Ovary (tissue), 9 donors: ENCODE data around the gene MYO1A. TPM values are rescaled to one million over a fixed set of nuclear protein-coding genes. Genes with fewer than 3 reads are reported as not detected.
A peak's percentile ranks its signal among the peaks of the same experiment; 100 is the strongest.

Experiments used
- DNase-seq, 5 donors: peaks; one replicate each; pipeline ENCODE4 v3.0.0-alpha.2; 2019 to 2020
- H3K27ac ChIP-seq, 2 donors: fragments of 200-600 bp; one replicate each; pipeline versions ENCODE4 v1.5.1 to v1.8.0; 2019 to 2022
- H3K27me3 ChIP-seq: fragments of 200-600 bp; one replicate; pipeline ENCODE4 v1.8.0; 2022
- H3K36me3 ChIP-seq: fragments of 200-600 bp; sonication (generic); one replicate; pipeline ENCODE4 v1.5.1; 2019
- H3K4me1 ChIP-seq: one replicate; pipeline ENCODE4 v1.8.1; 2013; ENCODE audit warnings: mild to moderate bottlenecking, moderate library complexity; ENCODE audit not compliant: insufficient read depth
- H3K4me3 ChIP-seq: fragments of 200-600 bp; sonication (generic); one replicate; pipeline ENCODE4 v1.5.1; 2017
- H3K9me3 ChIP-seq, 2 donors: fragments of 200-600 bp in 1 of 2; sonication (generic) in 1 of 2; one replicate each; pipeline versions ENCODE4 v1.5.1 to v1.8.1; 2013 to 2019; ENCODE audit warnings: mild to moderate bottlenecking in 1 of 2, moderate library complexity in 1 of 2
- EP300 ChIP-seq: sonication (generic); formaldehyde crosslinking; IDR thresholded peaks from one replicate; pipeline ENCODE4 v1.6.1; 2017; ENCODE audit warnings: antibody characterized with exemption
- POLR2A ChIP-seq: fragments of 450-650 bp; IDR thresholded peaks from one replicate; pipeline ENCODE4 v1.6.1; 2017; ENCODE audit warnings: antibody characterized with exemption, mild to moderate bottlenecking, moderate library complexity
- WGBS, 3 donors: extraction: QIAGEN DNeasy Blood & Tissue Kit in 1 of 3; methylation state at CpG; one replicate each; pipeline versions ENCODE4 v1.1.5 to v1.1.7; 2013 to 2017; 5-methylcytosine and 5-hydroxymethylcytosine counted together
- intact Hi-C, 4 donors: fragments of 100-400 bp; cut with DNase I; formaldehyde crosslinking; loops; one replicate each; pipeline versions ENCODE4 v1.11.0 to v1.15.1; 2022 to 2023
- polyA plus RNA-seq, 2 donors: library from polyadenylated mRNA; stranded (reverse); fragments of 200-250 nt in 1 of 2; fragments of 350-450 nt in 1 of 2; fragmentation: Illumina TruSeq in 1 of 2; extraction: RNeasy Lipid Tissue Mini Kit (QIAGEN cat#74804) in 1 of 2; gene quantifications; one replicate each; pipeline ENCODE4 v1.2.3, GENCODE V29; 2013 to 2014
- total RNA-seq, 7 donors: library from RNA; depleted of rRNA in 2 of 7; stranded (reverse); fragments of >200 nt in 2 of 7; fragmentation: NEBNext Ultra II Directional in 3 of 7; extraction: Animal tissue kit (Norgen Biotek cat#: 25700) in 3 of 7; gene quantifications; one replicate each; pipeline versions ENCODE4 v1.1.0 to v1.2.4, GENCODE V29; 2016 to 2023
- TF ChIP-seq, protein P1 (sequence below), 3 donors: fragments of 450-650 bp in 2 of 3; fragments of 200-600 bp in 1 of 3; IDR thresholded peaks; one replicate each; pipeline versions ENCODE4 v1.5.1 to v1.8.0; 2016 to 2022; ENCODE audit warnings: antibody characterized with exemption in 3 of 3, mild to moderate bottlenecking in 1 of 3
- donor health status: DM: no; HTN: no; CAD: no; lungs with moderate emphysema.
- donor health status: DM: no; HTN: no; CAD: no.
- donor health status: Bipolar disorder and iron deficiency.
- donor health status: DM: yes; HTN: yes; CAD: no.
- donor health status: DM: no; HTN: no; CAD: no.
- donor health status: DM: yes; HTN: yes; CAD: no.

The MYO1A gene
- total and polyA plus RNA-seq, 9 donors: 0.08 to 2.6 (median 0.23) TPM; not detected in 2

DNA sequence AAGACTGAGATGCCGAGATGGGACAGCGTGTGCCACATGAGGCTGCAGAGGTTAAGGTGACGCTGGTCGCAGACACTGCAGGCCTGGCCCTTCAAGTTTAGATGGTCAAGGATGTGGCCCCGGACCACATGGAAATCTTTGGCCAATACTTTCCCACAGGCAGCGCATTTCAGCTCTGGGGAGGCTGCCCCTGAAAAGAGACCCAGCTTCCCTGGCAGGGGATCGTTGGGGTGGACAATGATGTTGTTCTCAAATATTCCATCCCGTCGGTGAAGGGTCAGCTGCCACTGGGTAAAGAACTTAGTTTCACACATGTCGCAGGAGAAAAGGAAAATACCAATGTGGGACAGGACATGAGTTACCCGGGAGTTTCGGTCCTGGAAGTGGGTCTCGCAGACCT is 46.5 kb downstream of the MYO1A start:
- TF ChIP-seq, protein P1, sequence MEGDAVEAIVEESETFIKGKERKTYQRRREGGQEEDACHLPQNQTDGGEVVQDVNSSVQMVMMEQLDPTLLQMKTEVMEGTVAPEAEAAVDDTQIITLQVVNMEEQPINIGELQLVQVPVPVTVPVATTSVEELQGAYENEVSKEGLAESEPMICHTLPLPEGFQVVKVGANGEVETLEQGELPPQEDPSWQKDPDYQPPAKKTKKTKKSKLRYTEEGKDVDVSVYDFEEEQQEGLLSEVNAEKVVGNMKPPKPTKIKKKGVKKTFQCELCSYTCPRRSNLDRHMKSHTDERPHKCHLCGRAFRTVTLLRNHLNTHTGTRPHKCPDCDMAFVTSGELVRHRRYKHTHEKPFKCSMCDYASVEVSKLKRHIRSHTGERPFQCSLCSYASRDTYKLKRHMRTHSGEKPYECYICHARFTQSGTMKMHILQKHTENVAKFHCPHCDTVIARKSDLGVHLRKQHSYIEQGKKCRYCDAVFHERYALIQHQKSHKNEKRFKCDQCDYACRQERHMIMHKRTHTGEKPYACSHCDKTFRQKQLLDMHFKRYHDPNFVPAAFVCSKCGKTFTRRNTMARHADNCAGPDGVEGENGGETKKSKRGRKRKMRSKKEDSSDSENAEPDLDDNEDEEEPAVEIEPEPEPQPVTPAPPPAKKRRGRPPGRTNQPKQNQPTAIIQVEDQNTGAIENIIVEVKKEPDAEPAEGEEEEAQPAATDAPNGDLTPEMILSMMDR (IDR thresholded peaks at IDR 0.05): no peak
- TF ChIP-seq POLR2A (no peak), EP300 (no peak)
- H3K4me1 ChIP-seq: peaks cover 5% of the 10 kb centered on the region
- 84 to 91% (median 86%) methylated on average over 13 of the region's 13 CpGs for WGBS, 3 donors
- H3K27ac ChIP-seq: no peak overlapping the region
- no peak for DNase-seq
- no peaks in the 10 kb centered on the region for H3K9me3 ChIP-seq
- H3K36me3 ChIP-seq: no peaks in the 10 kb centered on the region
- H3K27me3 ChIP-seq: no peaks in the 10 kb centered on the region
- H3K4me3 ChIP-seq: no peak overlapping the region
- intact Hi-C loops: no loop called here

DNA sequence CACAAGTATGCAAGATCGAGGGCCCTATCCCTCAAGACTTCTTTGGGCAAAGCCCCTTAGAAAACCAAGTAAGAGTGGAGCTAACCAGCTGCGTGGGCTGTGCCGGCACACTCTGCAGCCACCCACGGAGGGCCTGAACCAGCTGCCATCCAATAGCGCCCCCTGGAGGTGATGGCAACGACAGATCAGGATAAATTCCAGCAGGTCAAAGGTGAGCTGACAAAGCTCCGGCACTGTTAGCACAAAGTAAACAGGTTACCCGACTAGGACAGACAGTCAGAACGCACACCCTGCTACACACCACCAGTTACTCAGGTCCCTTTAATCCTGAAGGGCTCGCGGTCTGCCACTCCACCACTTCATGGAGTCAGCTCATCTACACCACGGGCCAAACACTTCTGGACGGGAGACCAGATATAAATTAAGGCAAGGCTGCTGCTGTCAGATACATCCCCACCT is 48.5 kb downstream of the MYO1A start:
- WGBS, 3 donors: 27 to 36% (median 30%) methylated on average over 13 of the region's 13 CpGs
- TF ChIP-seq EP300: no peak
- TF ChIP-seq, protein P1 (IDR thresholded peaks at IDR 0.05): peak; percentile 12 to 49 (median 24)
- TF ChIP-seq POLR2A: no peak
- intact Hi-C loops: no loop called here

DNA sequence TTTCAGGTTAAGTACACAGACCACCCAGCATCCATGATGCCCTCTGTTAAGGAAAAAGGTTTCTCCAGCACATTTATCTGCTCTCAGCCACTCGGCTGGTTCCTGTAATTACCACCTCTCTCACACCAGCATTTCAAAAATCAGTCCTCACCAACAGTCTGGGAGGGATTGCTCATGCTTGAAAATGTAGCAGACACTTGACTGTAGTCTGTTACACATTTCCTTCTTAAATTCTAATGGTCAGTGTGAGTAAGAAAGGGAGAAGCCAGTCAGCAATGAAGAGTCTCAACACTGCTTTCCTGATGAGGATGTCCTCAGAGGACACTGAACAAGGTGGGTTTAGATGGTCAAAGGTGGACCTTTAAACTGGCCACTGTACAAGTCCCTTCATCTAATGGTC is 49.5 kb downstream of the MYO1A start:
- 41 to 64% (median 55%) methylated on average over 1 of the region's 1 CpG for WGBS, 3 donors
- Histone ChIP-seq H3K36me3 (no peaks in the 10 kb centered on the region), H3K4me3 (no peak overlapping the region), H3K9me3 (no peaks in the 10 kb centered on the region), H3K4me1 (peaks cover 3% of the 10 kb centered on the region), H3K27me3 (no peaks in the 10 kb centered on the region), H3K27ac (no peak overlapping the region)
- intact Hi-C loops: no loop called here
- no peak for TF ChIP-seq EP300
- TF ChIP-seq POLR2A: no peak
- TF ChIP-seq, protein P1 (IDR thresholded peaks at IDR 0.05): no peak
- no peak for DNase-seq

More for the DNA sequence above, 48.5 kb downstream of the MYO1A start:
- no peaks in the 10 kb centered on the region for H3K9me3 ChIP-seq
- H3K4me3 ChIP-seq: no peak overlapping the region
- no peak overlapping the region for H3K27ac ChIP-seq
- DNase-seq: peak; percentile 37 to 74 (median 54)
- peaks cover 3% of the 10 kb centered on the region for H3K4me1 ChIP-seq
- H3K27me3 ChIP-seq: no peaks in the 10 kb centered on the region
- H3K36me3 ChIP-seq: no peaks in the 10 kb centered on the region

DNA sequence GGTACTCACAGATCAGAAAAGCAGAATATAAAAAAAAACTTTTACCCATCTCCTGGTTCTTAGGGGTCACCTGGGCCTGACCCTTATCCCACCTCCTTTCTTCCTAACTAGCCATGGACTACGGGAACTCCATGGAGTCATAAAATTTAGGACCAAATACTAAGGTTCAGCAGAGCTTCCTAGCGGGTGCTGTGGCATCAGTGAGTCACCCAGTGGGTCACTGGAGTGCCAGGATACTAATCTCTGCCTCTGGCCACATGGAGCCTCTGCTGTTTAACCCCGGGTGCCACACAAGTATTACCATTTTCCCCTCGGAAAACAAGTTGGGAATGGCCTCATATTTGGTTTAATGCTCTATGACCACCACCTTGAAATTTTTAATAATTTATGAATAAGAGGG is 50.5 kb downstream of the MYO1A start:
- Histone ChIP-seq H3K4me1 (peaks cover 3% of the 10 kb centered on the region), H3K36me3 (no peaks in the 10 kb centered on the region), H3K4me3 (no peak overlapping the region), H3K9me3 (no peaks in the 10 kb centered on the region), H3K27ac (no peak overlapping the region), H3K27me3 (no peaks in the 10 kb centered on the region)
- intact Hi-C loops: no loop called here
- no peak for DNase-seq
- WGBS, 3 donors: 85 to 88% (median 86%) methylated on average over 4 of the region's 4 CpGs
- TF ChIP-seq EP300: no peak
- TF ChIP-seq, protein P1 (IDR thresholded peaks at IDR 0.05): no peak
